Spinal cord (tissue), 10 donors: Measurements from ENCODE around the gene ENPP1. TPM values are rescaled to one million over a fixed set of nuclear protein-coding genes. Genes with fewer than 3 reads are reported as not detected.
"Not testable (repeated sequence)": the region's sequence is repeated elsewhere in the genome, so short reads cannot be mapped to it uniquely, and the experiment has no call there.

Experiments
- DNase-seq, 6 donors: peaks; one replicate each; pipeline versions ENCODE4 v3.0.0 to v3.0.0-alpha.2; 2013 to 2015; ENCODE audit warnings: low spot score in 6 of 6, low read depth in 4 of 6
- H3K27ac ChIP-seq: one replicate; pipeline ENCODE4 v1.5.1; 2013; ENCODE audit warnings: low read depth, low read length, control low read depth
- H3K27me3 ChIP-seq: one replicate; pipeline ENCODE4 v1.6.1; 2013; ENCODE audit warnings: low read length; ENCODE audit not compliant: control insufficient read depth, insufficient read depth
- H3K36me3 ChIP-seq: one replicate; pipeline ENCODE4 v1.6.1; 2013; ENCODE audit warnings: low read length; ENCODE audit not compliant: control insufficient read depth, insufficient read depth
- H3K4me1 ChIP-seq: one replicate; pipeline ENCODE4 v1.6.1; 2013; ENCODE audit warnings: low read length; ENCODE audit not compliant: control insufficient read depth, insufficient read depth
- H3K4me3 ChIP-seq: one replicate; pipeline ENCODE4 v1.5.1; 2013; ENCODE audit warnings: low read depth, low read length, control low read depth
- H3K9me3 ChIP-seq: one replicate; pipeline ENCODE4 v1.6.1; 2013; ENCODE audit warnings: low read length; ENCODE audit not compliant: control insufficient read depth, insufficient read depth
- WGBS: methylation state at CpG from one replicate; pipeline ENCODE4 v1.1.5; 2013; ENCODE audit warnings: missing lambda C conversion rate; ENCODE audit not compliant: insufficient coverage; 5-methylcytosine and 5-hydroxymethylcytosine counted together
- polyA plus RNA-seq, 2 donors: library from polyadenylated mRNA; unstranded; fragments of 120-200 nt; gene quantifications; one replicate each; pipeline ENCODE4 v1.2.1, GENCODE V29; 2013; ENCODE audit not compliant: insufficient read length in 2 of 2
- total RNA-seq, 2 donors: library from RNA; depleted of rRNA in 1 of 2; stranded (reverse); fragments of 120-200 nt in 1 of 2; fragments of >200 nt in 1 of 2; gene quantifications; one replicate each; pipeline versions ENCODE4 v1.2.3 to v1.2.4, GENCODE V29; 2013 to 2014
- donor health status: healthy.

Gene ENPP1
- total and polyA plus RNA-seq, 4 donors, result 2.1 to 10.8 (median 4.8) TPM

DNA sequence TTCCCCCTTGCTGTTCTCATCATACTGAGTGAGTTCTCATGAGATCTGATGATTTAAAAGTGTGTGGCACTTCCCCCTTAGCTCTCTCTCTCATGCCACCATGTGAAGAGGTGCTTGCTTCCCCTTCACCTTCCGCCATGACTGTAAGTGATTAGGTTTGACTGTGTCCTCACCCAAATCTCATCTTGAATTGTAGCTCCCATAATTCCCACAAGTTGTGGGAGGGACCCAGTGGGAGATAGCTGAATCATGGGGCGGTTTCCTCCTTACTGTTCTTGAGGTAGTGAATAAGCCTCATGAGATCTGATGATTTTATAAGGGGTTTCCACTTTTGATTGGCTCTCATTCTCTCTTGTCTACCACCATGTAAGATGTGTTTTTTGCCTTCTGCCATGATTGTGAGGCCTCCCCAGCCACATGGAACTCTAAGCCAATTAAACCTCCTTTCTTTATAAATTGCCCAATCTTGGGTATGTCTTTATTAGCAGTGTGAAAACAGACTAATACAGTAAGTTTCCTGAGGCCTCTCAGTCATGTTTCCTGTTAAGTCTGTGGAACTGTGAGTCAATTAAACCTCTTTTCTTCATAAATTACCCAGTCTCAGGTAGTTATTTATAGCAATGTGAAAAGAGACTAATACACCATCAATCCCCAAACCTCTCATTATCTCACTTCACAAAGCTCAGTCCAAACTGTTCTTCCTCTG is 108.4 kb downstream of the ENPP1 start:
- not testable (repeated sequence) for H3K27me3 ChIP-seq, DNase-seq, H3K36me3 ChIP-seq, H3K27ac ChIP-seq, H3K9me3 ChIP-seq, H3K4me3 ChIP-seq, H3K4me1 ChIP-seq
- WGBS, result no CpG with 5 or more reads among the region's 2 CpGs

DNA sequence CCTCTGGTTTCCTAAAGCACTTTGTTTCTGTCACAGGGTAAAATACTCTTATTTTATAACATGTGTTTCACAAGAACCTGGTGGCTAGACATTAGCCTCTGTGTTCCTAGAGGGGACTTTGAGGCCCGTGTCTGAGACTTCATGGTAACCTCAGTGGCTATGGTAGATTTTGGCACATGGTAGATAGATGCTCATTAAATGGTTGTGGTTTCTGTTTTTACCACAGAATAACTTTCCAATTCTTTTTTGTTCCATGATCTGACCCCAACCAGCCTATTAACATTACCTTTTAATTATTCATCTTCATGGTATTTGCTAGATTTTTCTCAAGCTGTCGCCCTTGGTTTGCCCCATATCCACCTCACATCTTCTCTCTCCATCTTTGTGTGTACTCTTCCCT is 109.0 kb downstream of the ENPP1 start:
- Histone ChIP-seq H3K27me3 (no peaks in the 10 kb centered on the region), H3K9me3 (no peaks in the 10 kb centered on the region), H3K4me1 (no peaks in the 10 kb centered on the region), H3K27ac (no peak overlapping the region), H3K36me3 (no peaks in the 10 kb centered on the region), H3K4me3 (no peak overlapping the region)
- DNase-seq, result no peak
- WGBS, result 100% methylated on average over 1 of the region's 2 CpGs

DNA sequence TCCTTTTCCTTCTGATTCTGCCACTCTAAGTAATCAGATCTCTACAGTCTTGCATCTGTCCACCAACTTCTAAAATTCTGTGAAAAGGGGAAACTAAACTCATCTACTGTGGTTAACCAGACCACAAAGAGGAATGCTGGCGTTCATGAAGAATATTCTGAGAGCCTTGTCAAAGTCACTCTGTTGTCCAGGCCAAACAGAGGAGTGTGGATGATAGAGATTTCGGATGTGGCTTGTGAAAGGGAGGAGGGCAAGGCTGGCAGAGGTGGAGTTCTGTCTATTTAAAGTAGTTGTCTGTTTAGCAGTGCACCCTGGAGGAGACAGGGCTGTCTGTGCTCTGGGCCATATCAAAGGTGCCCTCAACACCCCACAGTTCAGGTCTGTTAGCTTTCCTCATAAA is 109.5 kb downstream of the ENPP1 start:
- no peak for DNase-seq
- no peak overlapping the region for H3K4me3 ChIP-seq
- WGBS, result 85% methylated on average over 2 of the region's 2 CpGs

DNA sequence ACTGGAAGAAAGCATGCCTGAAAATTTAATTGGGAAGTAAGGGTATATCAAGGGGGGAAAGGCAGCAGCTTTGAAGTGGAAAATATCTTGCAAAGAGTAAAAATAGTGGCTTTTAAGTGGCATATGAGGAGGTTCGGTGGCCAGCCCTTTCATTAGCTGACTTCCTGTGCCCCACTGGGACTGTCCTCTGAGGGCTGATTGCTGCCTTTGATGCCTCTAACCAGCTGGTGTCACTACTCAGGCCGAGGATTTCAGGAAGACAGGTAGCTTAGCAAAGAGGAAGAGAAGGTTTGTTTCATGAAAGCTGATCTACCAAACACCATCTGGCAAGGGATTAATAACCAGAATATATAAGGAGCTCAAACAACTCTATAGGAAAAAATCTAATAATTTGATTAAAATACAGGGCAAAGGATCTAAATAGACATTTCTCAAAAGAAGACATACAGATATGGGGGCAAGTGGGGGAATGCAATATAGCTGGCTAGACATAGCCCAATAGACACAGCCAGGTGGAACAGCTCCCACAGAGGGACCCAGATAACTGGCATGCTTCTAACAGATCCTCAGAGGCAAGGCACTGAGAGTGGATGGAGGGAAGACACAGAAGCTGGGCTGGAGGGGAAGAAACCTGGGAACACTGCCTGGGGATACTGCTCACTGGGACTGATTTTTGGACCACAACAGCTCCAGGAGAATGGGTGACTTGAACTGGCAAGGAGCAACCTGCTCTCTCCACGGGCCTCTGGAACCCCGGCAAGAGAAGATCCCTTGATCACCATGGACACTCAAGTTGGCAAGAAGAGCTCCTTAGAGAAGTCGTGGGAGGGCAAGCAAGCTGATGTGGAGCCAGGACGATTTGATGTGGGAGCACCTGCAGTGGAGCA is 110.2 kb downstream of the ENPP1 start:
- no peak overlapping the region for H3K4me3 ChIP-seq
- H3K27ac ChIP-seq, result no peak overlapping the region
- no peaks in the 10 kb centered on the region for H3K4me1 ChIP-seq
- H3K27me3 ChIP-seq, result no peaks in the 10 kb centered on the region
- H3K9me3 ChIP-seq, result no peaks in the 10 kb centered on the region
- no peaks in the 10 kb centered on the region for H3K36me3 ChIP-seq
- 75% methylated on average over 3 of the region's 6 CpGs for WGBS
- no peak for DNase-seq

More for the DNA sequence above, 109.5 kb downstream of the ENPP1 start:
- Histone ChIP-seq H3K9me3 (no peaks in the 10 kb centered on the region), H3K4me1 (no peaks in the 10 kb centered on the region), H3K27ac (no peak overlapping the region), H3K36me3 (no peaks in the 10 kb centered on the region), H3K27me3 (no peaks in the 10 kb centered on the region)

DNA sequence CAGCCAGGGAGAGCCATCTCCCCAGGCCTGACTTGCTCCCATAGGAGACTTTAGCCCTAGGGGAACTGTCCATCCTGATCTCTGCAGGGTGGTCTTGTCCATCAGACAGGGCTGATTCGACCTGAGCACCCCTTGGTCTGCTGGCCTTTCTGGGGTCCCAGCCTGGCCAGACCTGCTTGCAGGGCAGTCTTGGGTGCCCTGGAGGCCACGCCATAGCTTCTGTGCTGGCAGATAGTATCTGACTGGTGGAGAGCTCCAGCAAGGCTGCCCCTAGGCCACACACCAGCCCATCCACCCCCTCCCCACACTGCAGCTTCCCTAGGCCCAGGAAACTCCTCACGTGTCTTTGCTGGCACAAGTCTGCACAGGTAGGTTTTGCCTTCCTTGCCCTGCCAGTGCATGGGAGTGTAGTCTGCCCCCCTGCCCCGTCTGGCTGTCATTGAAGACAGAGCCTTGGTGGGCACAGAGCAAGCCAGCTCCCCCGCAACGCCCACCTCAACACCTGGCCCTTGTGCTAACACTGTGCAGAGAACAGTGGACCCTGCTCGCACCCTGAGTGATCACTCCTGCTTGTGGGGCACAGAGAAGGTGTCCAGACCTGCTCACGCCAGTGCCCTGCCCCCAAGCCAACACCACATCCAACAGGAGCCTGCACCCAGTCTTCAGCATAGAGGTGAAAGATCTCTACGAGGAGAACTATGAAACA is 111.0 kb downstream of the ENPP1 start:
- H3K4me1 ChIP-seq, result no peaks in the 10 kb centered on the region
- no peak for DNase-seq
- no peak overlapping the region for H3K4me3 ChIP-seq
- H3K36me3 ChIP-seq, result no peaks in the 10 kb centered on the region
- WGBS, result 98% methylated on average over 7 of the region's 9 CpGs
- H3K27me3 ChIP-seq, result no peaks in the 10 kb centered on the region
- no peaks in the 10 kb centered on the region for H3K9me3 ChIP-seq
- H3K27ac ChIP-seq, result no peak overlapping the region

DNA sequence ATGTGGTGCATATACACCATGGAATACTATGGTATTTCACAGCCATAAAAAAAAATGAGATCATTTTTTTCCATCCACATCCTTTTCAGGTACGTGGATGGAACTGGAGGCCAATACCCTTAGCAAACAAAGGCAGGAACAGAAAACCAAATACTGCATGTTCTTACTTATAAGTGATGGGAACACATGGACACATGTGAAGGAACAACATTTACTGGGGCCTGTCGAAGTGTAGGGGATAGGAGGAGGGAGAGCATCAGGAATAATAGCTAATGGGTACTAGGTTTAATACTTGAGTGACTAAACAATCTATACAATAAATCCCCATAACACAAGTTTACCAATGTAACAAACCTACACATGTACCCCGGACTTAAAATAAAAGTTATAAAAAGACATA is 112.8 kb downstream of the ENPP1 start:
- Histone ChIP-seq H3K4me3 (no peak overlapping the region), H3K27me3 (no peaks in the 10 kb centered on the region), H3K4me1 (no peaks in the 10 kb centered on the region), H3K9me3 (no peaks in the 10 kb centered on the region), H3K27ac (no peak overlapping the region), H3K36me3 (no peaks in the 10 kb centered on the region)
- no CpG with 5 or more reads among the region's 3 CpGs for whole genome bisulfite sequencing
- DNase-seq, result no peak

DNA sequence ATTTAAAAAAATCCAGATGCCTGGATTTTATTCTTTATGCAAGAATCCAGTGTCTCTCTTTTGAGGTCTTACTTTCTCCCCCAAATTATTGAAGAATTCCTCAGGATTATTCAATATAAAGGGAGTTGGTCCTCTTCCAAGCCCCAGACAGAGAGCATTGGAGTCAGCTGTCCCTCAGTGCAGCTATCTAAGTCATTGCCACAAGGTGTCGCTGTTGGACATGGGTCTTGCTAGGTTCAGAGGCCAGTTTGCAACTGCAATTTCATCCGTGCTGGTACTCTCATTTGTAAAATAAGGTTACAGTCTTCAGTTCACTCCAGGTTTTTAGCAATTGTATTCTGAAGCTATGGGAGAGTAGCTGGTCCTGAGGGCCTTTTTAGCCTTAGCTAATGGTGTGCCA is 115.5 kb downstream of the ENPP1 start:
- 0% methylated on average over 1 of the region's 2 CpGs for WGBS

DNA sequence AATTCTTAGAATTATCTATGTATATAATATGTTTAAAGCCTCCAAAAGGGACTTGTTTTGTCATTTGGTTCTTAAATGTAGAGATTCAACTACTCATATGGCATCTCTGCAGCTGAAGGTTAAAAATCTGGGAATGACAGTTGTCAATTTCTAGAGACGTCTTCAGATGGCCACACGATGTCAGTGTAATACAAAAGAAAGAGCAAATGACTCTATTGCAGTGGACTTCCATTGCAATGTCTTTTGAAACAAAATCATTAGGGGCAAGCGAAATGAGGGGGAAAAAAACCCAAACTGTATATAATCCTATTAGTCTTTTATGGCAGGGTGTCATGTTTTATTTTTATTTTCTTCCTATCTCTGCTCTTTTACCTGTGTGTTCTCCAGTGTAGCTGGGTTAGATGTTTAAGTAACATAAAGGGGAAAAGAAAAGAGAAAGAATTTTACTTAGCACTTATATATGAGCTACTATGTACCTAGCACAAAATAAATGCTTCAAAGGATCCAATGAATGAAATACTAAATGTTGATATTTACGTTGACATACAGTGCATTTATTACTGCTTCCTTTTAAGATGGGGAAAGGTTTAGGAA is 117.2 kb downstream of the ENPP1 start:
- H3K4me1 ChIP-seq, result no peaks in the 10 kb centered on the region
- no peak overlapping the region for H3K27ac ChIP-seq
- no peaks in the 10 kb centered on the region for H3K9me3 ChIP-seq
- 0% methylated on average over 2 of the region's 4 CpGs for WGBS
- H3K27me3 ChIP-seq, result no peaks in the 10 kb centered on the region
- no peaks in the 10 kb centered on the region for H3K36me3 ChIP-seq
- no peak overlapping the region for H3K4me3 ChIP-seq
- peak in 3 of 6 donors; percentile 32 to 89 (median 73) for DNase-seq

More for the DNA sequence above, 115.5 kb downstream of the ENPP1 start:
- Histone ChIP-seq H3K27me3 (no peaks in the 10 kb centered on the region), H3K4me1 (no peaks in the 10 kb centered on the region), H3K36me3 (no peaks in the 10 kb centered on the region), H3K27ac (no peak overlapping the region), H3K4me3 (no peak overlapping the region), H3K9me3 (no peaks in the 10 kb centered on the region)
- DNase-seq, result peak in 4 of 6 donors; percentile 31 to 72 (median 54)

DNA sequence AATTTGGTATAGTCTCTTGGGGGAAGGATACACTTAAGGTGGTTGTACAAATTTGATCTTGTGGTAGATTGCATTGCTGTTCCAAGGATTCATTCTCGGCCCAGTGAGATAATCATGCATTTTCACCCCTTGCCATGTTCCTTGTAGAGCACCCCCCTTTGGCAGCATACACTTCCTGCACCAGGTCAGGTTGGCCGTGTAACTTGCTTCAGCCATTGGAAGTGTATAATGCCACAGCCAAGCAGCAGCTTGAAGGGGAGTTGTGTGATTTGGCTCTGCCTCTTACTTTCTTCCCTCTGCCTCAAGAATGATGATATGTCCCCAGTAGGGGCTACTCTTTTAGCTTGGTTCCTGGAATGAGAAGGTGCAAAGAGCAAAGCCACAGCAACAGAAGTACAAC is 121.4 kb downstream of the ENPP1 start:
- Histone ChIP-seq H3K27ac (no peak overlapping the region), H3K4me3 (no peak overlapping the region), H3K9me3 (no peaks in the 10 kb centered on the region), H3K36me3 (no peaks in the 10 kb centered on the region), H3K4me1 (no peaks in the 10 kb centered on the region), H3K27me3 (no peaks in the 10 kb centered on the region)
- no CpG with 5 or more reads among the region's 2 CpGs for WGBS
- DNase-seq, result peak in 2 of 6 donors; percentile 5 to 25
